CD8-positive, alpha-beta memory T cell (primary cell): Measurements from ENCODE around the gene TMEM161A. TPM values are rescaled to one million over a fixed set of nuclear protein-coding genes. Genes with fewer than 3 reads are reported as not detected.

Experiments used
- CTCF ChIA-PET: fragments of 350-600 bp; sonication (Branson Sonifier 250); formaldehyde crosslinking; loops from one replicate; lab custom pipeline; 2021; ENCODE audit warnings: antibody characterized with exemption; lab: Charles Lee
- POLR2A ChIA-PET: fragments of 350-600 bp; sonication (Branson Sonifier 250); formaldehyde crosslinking; loops from one replicate; lab custom pipeline; 2021; ENCODE audit warnings: antibody characterized with exemption; lab: Charles Lee
- DNase-seq, 5 donors: peaks; one replicate each; pipeline versions ENCODE4 v3.0.0 to v3.0.0-alpha.2; 2020 to 2022; ENCODE audit warnings: mixed read lengths in 1 of 5
- H3K27ac ChIP-seq: one replicate; pipeline ENCODE4 v1.7.0; 2013; ENCODE audit warnings: low read depth, mild to moderate bottlenecking, low read length, moderate library complexity
- H3K27me3 ChIP-seq: 2 replicates; pipeline ENCODE4 v1.7.0; 2013; ENCODE audit warnings: low read length, mild to moderate bottlenecking; ENCODE audit not compliant: insufficient read depth, poor library complexity, severe bottlenecking
- H3K36me3 ChIP-seq: 2 replicates; pipeline ENCODE4 v1.7.0; 2013; ENCODE audit warnings: mild to moderate bottlenecking, low read length, moderate library complexity; ENCODE audit not compliant: insufficient read depth
- H3K4me1 ChIP-seq: 2 replicates; pipeline ENCODE4 v1.7.0; 2013; ENCODE audit warnings: mild to moderate bottlenecking, low read length, moderate library complexity; ENCODE audit not compliant: insufficient read depth
- H3K4me3 ChIP-seq: 2 replicates; pipeline ENCODE4 v1.7.0; 2013; ENCODE audit warnings: mild to moderate bottlenecking, low read length
- H3K9me3 ChIP-seq: 2 replicates; pipeline ENCODE4 v1.7.0; 2013; ENCODE audit warnings: mild to moderate bottlenecking, low read length
- H3K27ac Mint-ChIP-seq, 8 donors: one replicate each; pipeline ENCODE4 v1.8.0; 2020 to 2021; ENCODE audit warnings: mixed read lengths in 8 of 8, mild to moderate bottlenecking in 6 of 8, inconsistent platforms in 3 of 8, moderate library complexity in 3 of 8
- H3K27me3 Mint-ChIP-seq, 2 donors: one replicate each; pipeline ENCODE4 v1.8.0; 2020 to 2021; ENCODE audit warnings: mixed read lengths in 2 of 2, mild to moderate bottlenecking in 1 of 2, moderate library complexity in 1 of 2
- H3K36me3 Mint-ChIP-seq, 3 donors: one replicate each; pipeline ENCODE4 v1.8.0; 2020 to 2021; ENCODE audit warnings: mixed read lengths in 3 of 3, inconsistent platforms in 1 of 3, mild to moderate bottlenecking in 1 of 3
- H3K4me1 Mint-ChIP-seq, 3 donors: one replicate each; pipeline ENCODE4 v1.8.0; 2020 to 2021; ENCODE audit warnings: mixed read lengths in 3 of 3, inconsistent platforms in 1 of 3, mild to moderate bottlenecking in 1 of 3
- H3K4me3 Mint-ChIP-seq, 7 donors: one replicate each; pipeline ENCODE4 v1.8.0; 2020 to 2021; ENCODE audit warnings: mixed read lengths in 7 of 7, mild to moderate bottlenecking in 6 of 7, moderate library complexity in 4 of 7, inconsistent platforms in 2 of 7
- H3K9me3 Mint-ChIP-seq, 5 donors: one replicate each; pipeline ENCODE4 v1.8.0; 2020 to 2022; ENCODE audit warnings: mixed read lengths in 5 of 5, mild to moderate bottlenecking in 3 of 5, moderate library complexity in 2 of 5, inconsistent platforms in 1 of 5
- polyA plus RNA-seq: library from polyadenylated mRNA; unstranded; fragments of 300-500 nt; fragmentation: Illumina TruSeq; gene quantifications from one replicate; pipeline ENCODE4 v1.2.3, GENCODE V29; 2021
- total RNA-seq, 2 experiments: library from RNA; stranded (reverse); gene quantifications; one replicate each; pipeline ENCODE4 v1.2.3, GENCODE V29; 2021

The TMEM161A gene
- total RNA-seq (10 to 100 TPM; 27.7 to 30.6 TPM), polyA plus RNA-seq (30.1 TPM)

DNA sequence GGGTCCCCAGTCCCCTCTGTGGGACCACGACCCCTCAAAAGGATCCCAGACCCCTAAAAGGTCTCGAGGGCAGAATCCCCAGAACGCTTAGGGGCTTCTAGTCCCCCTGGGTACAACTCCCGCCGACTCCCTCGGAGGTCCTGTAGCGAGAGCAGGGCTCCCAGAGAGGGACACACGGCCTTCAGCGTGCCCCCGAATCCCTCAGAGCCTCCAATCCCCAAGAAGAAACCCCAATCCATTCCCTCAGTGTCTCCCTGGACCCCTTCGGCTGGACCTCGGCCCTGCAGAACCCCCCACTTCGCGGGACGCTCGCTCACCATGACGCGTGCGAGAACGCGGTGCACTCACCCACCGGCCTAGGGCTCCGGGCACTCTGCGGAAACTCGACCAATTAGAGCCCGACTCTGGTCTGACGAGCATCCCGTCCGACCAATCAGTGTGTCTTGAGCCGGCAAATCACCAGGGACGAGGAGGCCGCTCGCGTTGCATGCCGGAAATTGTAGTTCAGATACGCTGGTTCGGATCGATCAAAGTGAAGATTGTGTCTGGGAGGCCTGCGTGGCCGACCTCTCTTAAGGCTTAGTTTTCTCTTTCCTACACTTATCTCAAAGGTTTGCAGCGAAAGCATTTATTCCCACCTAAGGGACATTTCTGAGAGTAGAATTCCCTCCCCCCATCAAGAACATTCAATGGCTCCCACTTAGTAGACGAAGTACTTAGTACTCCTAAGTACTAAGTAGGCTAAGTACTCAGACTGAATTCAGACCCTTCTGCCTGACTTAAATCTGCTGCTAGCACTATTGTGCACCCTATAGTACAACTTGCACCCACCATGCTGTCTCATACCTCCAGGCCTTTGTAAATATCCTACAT is at the start of gene TMEM161A:
TSS of gene TMEM161A (minus strand) at position 370 of the 873 bp plus-strand sequence. CDS start at position 320, 50 bp downstream.
- H3K9me3 ChIP-seq = no peaks in the 10 kb centered on the region
- CTCF ChIA-PET = interaction anchor here (1.0 to 1.3 kb wide), 3 partner anchors 10 to 87 kb away, joined by 4 to 5 read pairs (median 4); no protein-coding TSS in a partner anchor
- peak within 1 kb of the TSS; percentile 86 to 98 (median 98) for H3K4me3 Mint-ChIP-seq
- H3K27me3 Mint-ChIP-seq = no peaks in the 10 kb centered on the region
- H3K9me3 Mint-ChIP-seq = no peaks in the 10 kb centered on the region
- peaks cover 22% of the 10 kb centered on the region for H3K4me1 ChIP-seq
- H3K4me3 ChIP-seq = peak within 1 kb of the TSS; percentile 94
- no peaks in the 10 kb centered on the region for H3K36me3 ChIP-seq
- H3K4me1 Mint-ChIP-seq = peaks cover 27 to 38% (median 29%) of the 10 kb centered on the region in 3 donors
- peak within 1 kb of the TSS; percentile 83 for H3K27ac ChIP-seq
- POLR2A ChIA-PET = no interaction called here
- peaks cover 0 to 2% (median 0%) of the 10 kb centered on the region in 3 donors for H3K36me3 Mint-ChIP-seq
- DNase-seq = peak; percentile 90 to 97 (median 93)
- peak within 1 kb of the TSS; percentile 71 to 99 (median 97) for H3K27ac Mint-ChIP-seq
- no peaks in the 10 kb centered on the region for H3K27me3 ChIP-seq

DNA sequence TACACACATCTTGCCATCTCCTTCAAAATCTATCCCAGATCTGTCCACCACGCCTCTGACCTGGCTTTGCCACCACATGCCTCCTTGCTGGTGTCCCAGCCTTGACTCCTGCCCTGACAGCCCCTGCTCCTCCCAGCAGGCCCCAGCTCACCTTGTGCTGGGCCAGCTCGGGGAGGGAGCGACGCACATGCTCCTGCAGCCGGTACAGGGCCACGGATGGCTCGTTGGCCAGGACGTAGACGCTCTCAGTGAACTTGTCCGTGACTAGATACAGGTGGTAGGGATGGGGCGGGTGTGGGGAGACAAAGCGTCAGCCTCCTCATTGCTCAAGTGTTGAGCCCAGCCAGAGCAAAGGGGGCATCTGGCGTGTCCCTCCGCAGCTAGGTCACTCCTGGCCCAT is 48.5 kb upstream of the TMEM161A start:
- H3K27me3 ChIP-seq = no peaks in the 10 kb centered on the region
- no peaks in the 10 kb centered on the region for H3K9me3 ChIP-seq
- H3K36me3 ChIP-seq = no peaks in the 10 kb centered on the region
- no peak overlapping the region for H3K27ac ChIP-seq
- Mint-ChIP-seq H3K4me3 (peak overlapping the region in 1 of 7 donors; percentile 62), H3K27ac (no peak overlapping the region), H3K9me3 (no peaks in the 10 kb centered on the region), H3K27me3 (peaks cover 0 to 2% of the 10 kb centered on the region in 2 donors), H3K4me1 (peaks cover 27 to 42% (median 33%) of the 10 kb centered on the region in 3 donors), H3K36me3 (peaks cover 0 to 44% (median 4%) of the 10 kb centered on the region in 3 donors)
- CTCF ChIA-PET = interaction anchor here (1.7 to 2.0 kb wide), 2 partner anchors 12 to 38 kb away, joined by 3 to 5 read pairs; no protein-coding TSS in a partner anchor
- DNase-seq = no peak
- POLR2A ChIA-PET = no interaction called here
- H3K4me3 ChIP-seq = no peak overlapping the region
- peaks cover 16% of the 10 kb centered on the region for H3K4me1 ChIP-seq

DNA sequence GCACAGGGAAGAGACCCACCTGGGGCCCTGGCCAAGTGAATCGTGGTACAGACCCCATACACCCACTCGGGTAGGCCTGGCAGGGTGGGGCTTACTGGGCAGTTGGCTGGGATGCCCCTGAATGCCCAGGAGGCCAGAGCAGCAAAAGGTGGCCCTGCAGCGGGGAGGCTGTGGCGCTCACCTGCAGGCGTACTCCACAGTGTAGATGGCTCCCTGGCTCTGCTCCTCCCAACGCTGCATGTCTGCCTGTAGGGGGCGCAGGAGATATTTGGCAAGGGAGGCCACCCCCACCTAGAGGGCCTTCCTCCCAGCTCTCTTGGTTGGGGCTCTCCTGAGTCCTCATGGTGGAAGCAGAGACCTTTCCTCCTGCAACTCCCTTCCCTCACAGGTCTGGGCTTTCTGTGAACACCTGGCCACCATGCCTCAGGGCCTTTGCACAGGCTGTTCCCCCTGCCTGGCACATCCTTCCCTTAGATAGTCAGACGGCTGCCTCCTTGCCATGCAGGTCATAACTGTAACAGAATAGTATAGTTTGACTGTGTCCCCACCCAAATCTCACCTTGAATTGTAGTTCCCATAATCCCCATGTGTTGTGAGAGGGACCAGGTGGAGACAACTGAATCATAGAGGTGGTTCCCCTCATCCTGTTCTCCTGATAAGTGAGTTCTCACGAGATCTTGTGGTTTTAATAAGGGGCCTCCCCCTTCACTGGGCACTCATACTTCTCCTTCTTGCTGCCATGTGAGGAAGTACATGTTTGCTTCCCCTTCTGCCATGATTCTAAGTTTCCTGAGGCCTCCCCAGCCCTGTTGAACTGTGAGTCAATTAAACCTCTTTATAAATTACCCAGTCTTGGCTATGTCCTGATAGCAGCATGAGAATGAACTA is 47.8 kb upstream of the TMEM161A start:
- peaks cover 0 to 2% of the 10 kb centered on the region in 2 donors for H3K27me3 Mint-ChIP-seq
- H3K4me1 Mint-ChIP-seq = peaks cover 26 to 35% (median 29%) of the 10 kb centered on the region in 3 donors
- Histone ChIP-seq H3K9me3 (no peaks in the 10 kb centered on the region), H3K27me3 (no peaks in the 10 kb centered on the region), H3K4me3 (no peak overlapping the region), H3K36me3 (no peaks in the 10 kb centered on the region), H3K27ac (no peak overlapping the region), H3K4me1 (peaks cover 14% of the 10 kb centered on the region)
- POLR2A ChIA-PET = no interaction called here
- CTCF ChIA-PET = interaction anchor here (1.1 to 2.0 kb wide), 3 partner anchors 20 to 46 kb away, joined by 3 to 5 read pairs (median 3); no protein-coding TSS in a partner anchor
- peak overlapping the region in 5 of 8 donors; percentile 17 to 68 (median 64) for H3K27ac Mint-ChIP-seq
- H3K36me3 Mint-ChIP-seq = peaks cover 0 to 47% (median 4%) of the 10 kb centered on the region in 3 donors
- no peaks in the 10 kb centered on the region for H3K9me3 Mint-ChIP-seq
- peak overlapping the region in 1 of 7 donors; percentile 62 for H3K4me3 Mint-ChIP-seq
- DNase-seq = peak; percentile 50 to 72 (median 58)

DNA sequence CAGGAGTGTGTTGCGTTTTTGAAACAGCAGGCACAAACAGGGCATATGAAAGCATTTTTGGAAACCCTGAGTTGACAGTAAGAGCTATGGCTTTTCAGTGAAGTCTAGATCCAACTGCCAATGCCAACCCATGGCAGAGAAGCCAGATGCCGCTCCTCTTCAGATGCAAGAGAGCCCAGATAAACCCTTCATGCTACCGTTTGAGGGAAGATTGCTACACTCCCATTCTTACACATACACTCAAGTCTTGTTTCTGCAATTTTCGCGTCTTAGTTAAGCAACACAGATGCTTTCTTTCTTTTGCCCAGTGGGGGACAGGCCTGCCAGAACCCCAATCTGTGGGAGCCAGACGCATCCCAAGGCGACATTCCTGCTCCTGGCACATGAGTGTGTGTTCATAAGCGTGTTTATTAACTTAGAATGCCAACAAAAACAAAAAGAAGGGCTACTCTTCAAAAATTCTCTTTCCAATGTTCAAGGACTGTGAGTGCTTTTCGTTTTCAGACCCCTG is 43.3 kb upstream of the TMEM161A start:
- Mint-ChIP-seq H3K27me3 (no peaks in the 10 kb centered on the region), H3K4me3 (no peak overlapping the region), H3K27ac (peak overlapping the region in 1 of 8 donors; percentile 36), H3K4me1 (peaks cover 6 to 8% (median 7%) of the 10 kb centered on the region in 3 donors), H3K36me3 (peaks cover 0 to 68% (median 6%) of the 10 kb centered on the region in 3 donors), H3K9me3 (no peaks in the 10 kb centered on the region)
- no peak overlapping the region for H3K27ac ChIP-seq
- CTCF ChIA-PET = no interaction called here
- H3K4me1 ChIP-seq = no peaks in the 10 kb centered on the region
- peaks cover 4% of the 10 kb centered on the region for H3K36me3 ChIP-seq
- DNase-seq = no peak
- POLR2A ChIA-PET = no interaction called here
- H3K27me3 ChIP-seq = no peaks in the 10 kb centered on the region
- no peak overlapping the region for H3K4me3 ChIP-seq
- H3K9me3 ChIP-seq = no peaks in the 10 kb centered on the region

DNA sequence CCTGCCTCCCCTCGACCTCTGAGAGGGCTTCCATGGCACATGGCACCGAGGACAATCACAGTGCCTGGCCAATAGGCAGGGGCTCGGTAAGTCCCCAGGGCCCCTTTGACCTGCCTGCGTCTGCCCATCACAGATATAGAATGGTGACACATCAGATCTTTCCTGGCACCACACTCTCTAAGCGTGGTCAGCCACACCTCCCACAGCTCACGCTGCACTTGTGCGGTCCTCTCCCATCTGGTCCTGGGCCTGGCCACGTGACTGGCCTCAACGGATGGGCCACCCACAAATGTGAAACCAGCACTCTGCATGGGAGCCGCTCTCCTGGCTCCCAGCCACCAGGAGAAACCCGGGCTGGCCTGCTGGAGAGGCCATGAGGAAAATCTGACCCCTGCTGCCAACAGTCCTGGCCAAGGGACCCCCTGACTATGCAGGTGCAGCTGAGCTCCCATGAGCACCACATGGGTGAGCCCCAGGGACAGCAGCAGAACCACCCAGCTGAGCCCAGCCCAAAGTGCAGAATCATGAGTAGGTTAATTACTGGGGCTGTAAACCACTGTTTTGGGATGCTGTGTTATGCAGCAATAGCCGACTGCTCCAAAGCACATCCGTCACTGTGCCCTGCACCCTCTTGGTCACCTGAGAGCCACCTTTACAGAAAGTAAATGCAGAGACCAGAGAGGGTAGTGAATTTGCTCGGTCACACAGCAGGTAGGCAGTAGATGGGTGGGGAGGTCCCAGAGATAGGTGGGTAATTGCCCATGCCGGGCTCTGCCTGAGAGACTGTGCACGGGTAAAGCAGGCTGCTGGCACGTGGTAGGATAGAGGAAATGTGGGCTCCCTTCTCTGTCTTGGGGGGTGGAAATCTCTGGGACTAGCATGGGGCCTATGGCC is 41.5 kb upstream of the TMEM161A start:
- Mint-ChIP-seq H3K4me3 (no peak overlapping the region), H3K27ac (no peak overlapping the region), H3K9me3 (no peaks in the 10 kb centered on the region), H3K27me3 (no peaks in the 10 kb centered on the region), H3K36me3 (peaks cover 0 to 63% (median 6%) of the 10 kb centered on the region in 3 donors), H3K4me1 (peaks cover 0 to 3% (median 2%) of the 10 kb centered on the region in 3 donors)
- DNase-seq = no peak
- Histone ChIP-seq H3K4me3 (no peak overlapping the region), H3K4me1 (no peaks in the 10 kb centered on the region), H3K36me3 (peaks cover 4% of the 10 kb centered on the region), H3K9me3 (no peaks in the 10 kb centered on the region), H3K27ac (no peak overlapping the region), H3K27me3 (no peaks in the 10 kb centered on the region)
- POLR2A ChIA-PET = no interaction called here
- CTCF ChIA-PET = interaction anchor here (1.8 kb wide), 1 partner anchor 46 kb away, joined by 5 read pairs; no protein-coding TSS in a partner anchor

DNA sequence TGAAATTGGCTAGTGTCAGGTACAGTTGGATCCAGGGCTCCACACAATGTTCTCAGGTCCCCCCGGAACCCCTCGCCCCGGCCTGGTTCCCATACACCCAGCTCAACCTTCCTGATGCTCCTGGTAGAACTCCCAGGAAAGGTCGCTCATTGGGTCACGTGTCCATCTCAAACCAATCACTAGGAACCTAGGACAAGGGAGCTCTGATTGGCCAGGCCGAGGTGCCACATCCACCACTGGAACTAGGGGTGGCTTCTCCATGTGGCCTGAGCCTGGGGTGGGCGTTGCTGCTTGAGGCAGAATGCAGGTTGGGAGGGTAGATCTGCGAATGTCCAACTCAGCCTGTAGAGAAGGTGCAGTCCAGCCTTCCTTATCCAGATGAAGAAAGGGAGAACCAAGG is 38.7 kb upstream of the TMEM161A start:
- DNase-seq = no peak
- Mint-ChIP-seq H3K36me3 (peaks cover 0 to 50% (median 3%) of the 10 kb centered on the region in 3 donors), H3K9me3 (no peaks in the 10 kb centered on the region), H3K27ac (no peak overlapping the region), H3K27me3 (no peaks in the 10 kb centered on the region), H3K4me3 (no peak overlapping the region), H3K4me1 (peaks cover 0 to 3% (median 2%) of the 10 kb centered on the region in 3 donors)
- POLR2A ChIA-PET = interaction anchor here (0.7 kb wide), 1 partner anchor 32 kb away, joined by 3 read pairs; no protein-coding TSS in a partner anchor
- H3K4me1 ChIP-seq = no peaks in the 10 kb centered on the region
- no peaks in the 10 kb centered on the region for H3K27me3 ChIP-seq
- no peak overlapping the region for H3K27ac ChIP-seq
- no peak overlapping the region for H3K4me3 ChIP-seq
- H3K9me3 ChIP-seq = no peaks in the 10 kb centered on the region
- H3K36me3 ChIP-seq = peaks cover 4% of the 10 kb centered on the region
- CTCF ChIA-PET = interaction anchor here (1.7 to 1.9 kb wide), 3 partner anchors 14 to 126 kb away, joined by 4 to 5 read pairs (median 4); partner anchors contain the start of genes BORCS8 and RFXANK
